ENCODE results near the gene BMPR1A. TPM values are rescaled to one million over a fixed set of nuclear protein-coding genes. Genes with fewer than 3 reads are reported as not detected.

BMPR1A gene
- total RNA-seq, 6 donors from 2014 or later: 12.9 to 37.4 (median 30.6) TPM

DNA sequence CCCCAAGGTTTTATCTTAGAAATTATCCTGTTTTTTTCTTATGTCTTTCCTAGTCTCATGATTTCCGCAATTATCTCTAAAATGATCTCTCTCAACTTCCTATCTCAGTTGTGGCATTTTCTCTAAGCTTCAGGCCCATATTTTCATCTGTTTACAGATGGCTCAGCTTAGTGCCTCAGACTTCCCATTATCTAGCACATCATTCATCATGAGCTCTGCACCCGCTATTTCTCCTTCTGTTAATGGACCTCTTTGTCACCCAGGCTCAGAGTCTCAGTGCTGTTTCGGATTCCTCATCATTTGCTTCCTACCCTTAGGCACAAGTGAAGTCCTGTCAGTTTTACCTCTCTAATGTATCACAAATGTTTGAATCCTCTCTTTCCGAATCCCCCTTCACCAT, 84.1 kb downstream of the BMPR1A start:
- DNase-seq: no peak
- Histone ChIP-seq H3K9me3 (no peaks in the 10 kb centered on the region), H3K4me3 (no peak overlapping the region), H3K36me3 (no peaks in the 10 kb centered on the region), H3K27me3 (no peaks in the 10 kb centered on the region), H3K27ac (no peak overlapping the region), H3K4me1 (no peaks in the 10 kb centered on the region)
- no peak for ATAC-seq (ENCODE audit: low FRiP score in 2 of 2)
- WGBS, 2 donors: 69 to 74% methylated on average over 4 of the region's 4 CpGs
- no peak for TF ChIP-seq EP300 (IDR thresholded peaks at IDR 0.05)
- TF ChIP-seq POLR2AphosphoS5 (IDR thresholded peaks at IDR 0.05): no peak
- TF ChIP-seq, protein P1, sequence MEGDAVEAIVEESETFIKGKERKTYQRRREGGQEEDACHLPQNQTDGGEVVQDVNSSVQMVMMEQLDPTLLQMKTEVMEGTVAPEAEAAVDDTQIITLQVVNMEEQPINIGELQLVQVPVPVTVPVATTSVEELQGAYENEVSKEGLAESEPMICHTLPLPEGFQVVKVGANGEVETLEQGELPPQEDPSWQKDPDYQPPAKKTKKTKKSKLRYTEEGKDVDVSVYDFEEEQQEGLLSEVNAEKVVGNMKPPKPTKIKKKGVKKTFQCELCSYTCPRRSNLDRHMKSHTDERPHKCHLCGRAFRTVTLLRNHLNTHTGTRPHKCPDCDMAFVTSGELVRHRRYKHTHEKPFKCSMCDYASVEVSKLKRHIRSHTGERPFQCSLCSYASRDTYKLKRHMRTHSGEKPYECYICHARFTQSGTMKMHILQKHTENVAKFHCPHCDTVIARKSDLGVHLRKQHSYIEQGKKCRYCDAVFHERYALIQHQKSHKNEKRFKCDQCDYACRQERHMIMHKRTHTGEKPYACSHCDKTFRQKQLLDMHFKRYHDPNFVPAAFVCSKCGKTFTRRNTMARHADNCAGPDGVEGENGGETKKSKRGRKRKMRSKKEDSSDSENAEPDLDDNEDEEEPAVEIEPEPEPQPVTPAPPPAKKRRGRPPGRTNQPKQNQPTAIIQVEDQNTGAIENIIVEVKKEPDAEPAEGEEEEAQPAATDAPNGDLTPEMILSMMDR (IDR thresholded peaks at IDR 0.05): no peak
- no peak for TF ChIP-seq POLR2A (IDR thresholded peaks at IDR 0.05)

GRCh38 chr10:86846088-86846487, 89.7 kb downstream of the BMPR1A start:
- H3K4me1 ChIP-seq: no peaks in the 10 kb centered on the region
- WGBS, 2 donors: 69 to 91% methylated on average over 2 to 3 of the region's 3 CpGs
- ATAC-seq (ENCODE audit: low FRiP score in 2 of 2) (peak in 1 of 2 donors; percentile 43), DNase-seq (no peak)
- H3K27me3 ChIP-seq: no peaks in the 10 kb centered on the region
- H3K27ac ChIP-seq: no peak overlapping the region
- TF ChIP-seq POLR2AphosphoS5 (IDR thresholded peaks at IDR 0.05) (no peak), POLR2A (IDR thresholded peaks at IDR 0.05) (no peak), EP300 (IDR thresholded peaks at IDR 0.05) (no peak)
- TF ChIP-seq, protein P1 (IDR thresholded peaks at IDR 0.05): no peak
- no peak overlapping the region for H3K4me3 ChIP-seq
- H3K36me3 ChIP-seq: no peaks in the 10 kb centered on the region
- no peaks in the 10 kb centered on the region for H3K9me3 ChIP-seq

DNA sequence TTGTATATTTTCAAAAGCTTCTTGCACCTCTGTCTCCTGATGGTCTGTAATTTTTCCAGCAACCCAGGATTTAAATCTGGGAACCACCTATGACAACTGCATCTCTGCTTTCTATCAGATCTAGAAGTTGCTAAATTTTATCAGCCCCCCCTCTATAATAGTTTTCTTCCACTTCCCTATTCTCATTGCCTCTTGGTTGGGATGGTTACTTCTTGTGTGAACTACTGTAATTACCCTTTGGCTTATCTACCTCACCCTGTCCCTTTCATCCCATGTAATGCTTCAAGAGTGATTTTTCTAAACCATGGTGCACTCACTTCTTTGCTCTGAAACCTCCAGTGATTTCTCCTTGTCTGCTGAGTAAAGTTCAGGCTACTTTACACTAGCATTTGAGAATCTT, 92.3 kb downstream of the BMPR1A start:
- Histone ChIP-seq H3K9me3 (no peaks in the 10 kb centered on the region), H3K4me1 (no peaks in the 10 kb centered on the region), H3K27ac (no peak overlapping the region), H3K36me3 (no peaks in the 10 kb centered on the region), H3K4me3 (no peak overlapping the region), H3K27me3 (no peaks in the 10 kb centered on the region)
- DNase-seq (no peak), ATAC-seq (ENCODE audit: low FRiP score in 2 of 2) (no peak)
- no peak for TF ChIP-seq POLR2AphosphoS5 (IDR thresholded peaks at IDR 0.05)
- TF ChIP-seq POLR2A (IDR thresholded peaks at IDR 0.05): no peak
- no peak for TF ChIP-seq EP300 (IDR thresholded peaks at IDR 0.05)
- TF ChIP-seq, protein P1 (IDR thresholded peaks at IDR 0.05): no peak

- no peak for TF ChIP-seq EP300 (IDR thresholded peaks at IDR 0.05)
- no peak for TF ChIP-seq POLR2AphosphoS5 (IDR thresholded peaks at IDR 0.05)
- TF ChIP-seq POLR2A (IDR thresholded peaks at IDR 0.05): no peak
- H3K36me3 ChIP-seq: no peaks in the 10 kb centered on the region
- 71 to 75% methylated on average over 4 of the region's 4 CpGs for WGBS, 2 donors
- ATAC-seq (ENCODE audit: low FRiP score in 2 of 2) (no peak), DNase-seq (no peak)
- H3K27me3 ChIP-seq: no peaks in the 10 kb centered on the region
- no peaks in the 10 kb centered on the region for H3K4me1 ChIP-seq
- no peaks in the 10 kb centered on the region for H3K9me3 ChIP-seq
- H3K4me3 ChIP-seq: no peak overlapping the region
- no peak overlapping the region for H3K27ac ChIP-seq
These were observed 92.9 kb downstream of the BMPR1A start for GRCh38 chr10:86849181-86849894.

GRCh38 chr10:86850481-86850880, 94.1 kb downstream of the BMPR1A start:
- 95 to 100% methylated on average over 1 of the region's 1 CpG for WGBS, 2 donors
- Histone ChIP-seq H3K4me1 (no peaks in the 10 kb centered on the region), H3K36me3 (no peaks in the 10 kb centered on the region), H3K27ac (no peak overlapping the region), H3K27me3 (no peaks in the 10 kb centered on the region), H3K4me3 (no peak overlapping the region), H3K9me3 (no peaks in the 10 kb centered on the region)
- no peak for DNase-seq
- no peak for ATAC-seq (ENCODE audit: low FRiP score in 2 of 2)
- TF ChIP-seq, protein P1 (IDR thresholded peaks at IDR 0.05): no peak
- TF ChIP-seq POLR2A (IDR thresholded peaks at IDR 0.05) (no peak), POLR2AphosphoS5 (IDR thresholded peaks at IDR 0.05) (no peak), EP300 (IDR thresholded peaks at IDR 0.05) (no peak)
